GM18498 (cell line): ENCODE results near the gene FNDC1.
"Not testable (repeated sequence)": the region's sequence is repeated elsewhere in the genome, so short reads cannot be mapped to it uniquely, and the experiment has no call there.

Experiments
- ATAC-seq: cut with Tn5 transposase; IDR thresholded peaks from one replicate; pipeline ENCODE4 v1.9.1; 2021; ENCODE audit warnings: mild to moderate bottlenecking, moderate library complexity; ENCODE audit not compliant: unreplicated experiment

Gene FNDC1

GRCh38 chr6:159254186-159254585, 85.0 kb downstream of the FNDC1 start:
- no peak for ATAC-seq

GRCh38 chr6:159255434-159255951, 86.3 kb downstream of the FNDC1 start:
- no peak for ATAC-seq

GRCh38 chr6:159256128-159256527, 86.9 kb downstream of the FNDC1 start:
- no peak for ATAC-seq

- no peak for ATAC-seq
Observed at GRCh38 chr6:159257846-159258245, 88.6 kb downstream of the FNDC1 start.

- ATAC-seq = no peak
Observed at GRCh38 chr6:159259441-159260125, 90.4 kb downstream of the FNDC1 start.

GRCh38 chr6:159260208-159260607, 91.0 kb downstream of the FNDC1 start:
- ATAC-seq = no peak

GRCh38 chr6:159261995-159262394, 92.8 kb downstream of the FNDC1 start:
- no peak for ATAC-seq

GRCh38 chr6:159262586-159262985, 93.4 kb downstream of the FNDC1 start:
- no peak for ATAC-seq

- no peak for ATAC-seq
Observed at GRCh38 chr6:159267165-159267564, 98.0 kb downstream of the FNDC1 start.

- ATAC-seq = no peak
Observed at GRCh38 chr6:159268511-159268910, 99.3 kb downstream of the FNDC1 start.

- no peak for ATAC-seq
Observed at GRCh38 chr6:159271257-159271656, 102.1 kb downstream of the FNDC1 start.

- no peak for ATAC-seq
Observed at GRCh38 chr6:159278626-159279025, 109.4 kb downstream of the FNDC1 start.

GRCh38 chr6:159279790-159280277, 110.6 kb downstream of the FNDC1 start:
- no peak for ATAC-seq

- ATAC-seq = no peak
Observed at GRCh38 chr6:159282421-159282820, 113.2 kb downstream of the FNDC1 start.

- not testable (repeated sequence) for ATAC-seq
Observed at GRCh38 chr6:159284661-159285060, 115.5 kb downstream of the FNDC1 start.

GRCh38 chr6:159298840-159299239, 129.6 kb downstream of the FNDC1 start:
- ATAC-seq = no peak

GRCh38 chr6:159299566-159299965, 130.4 kb downstream of the FNDC1 start:
- ATAC-seq = no peak

GRCh38 chr6:159301277-159301676, 132.1 kb downstream of the FNDC1 start:
- no peak for ATAC-seq

- ATAC-seq = no peak
Observed at GRCh38 chr6:159301810-159302593, 132.8 kb downstream of the FNDC1 start.

- ATAC-seq = no peak
Observed at GRCh38 chr6:159302594-159302992, 133.4 kb downstream of the FNDC1 start.

- ATAC-seq = no peak
Observed at GRCh38 chr6:159303159-159303558, 134.0 kb downstream of the FNDC1 start.

- ATAC-seq = no peak
Observed at GRCh38 chr6:159303784-159304183, 134.6 kb downstream of the FNDC1 start.
